GM13977 (cell line): ENCODE results near the gene APBA1.

ENCODE experiments used
- DNase-seq: peaks from one replicate; pipeline ENCODE4 v3.0.0; 2012; ENCODE audit warnings: low spot score
- CTCF ChIP-seq: IDR thresholded peaks from 2 replicates; pipeline ENCODE4 v1.5.1; 2012; ENCODE audit warnings: mild to moderate bottlenecking, control low read depth; ENCODE audit not compliant: insufficient read depth; ENCODE audit errors: extremely low read depth, missing control alignments
- in situ Hi-C: fragments of 300-500 bp; cut with MboI; formaldehyde crosslinking; loops from one replicate; pipeline ENCODE4 v1.12.0; 2022; ENCODE audit warnings: low sequenced_read_pairs, low pct_unique_long_range_greater_than_20kb, mixed read lengths, inconsistent platforms; ENCODE audit not compliant: unreplicated experiment

APBA1 gene

GRCh38 chr9:69649566-69650250 lies 22.5 kb downstream of the APBA1 start:
- no peak for TF ChIP-seq CTCF
- DNase-seq = no peak
- in situ Hi-C loops = no loop called here

- TF ChIP-seq CTCF = no peak
- DNase-seq = no peak
- in situ Hi-C loops = no loop called here
Observed at GRCh38 chr9:69647804-69648203, 24.4 kb downstream of the APBA1 start.

GRCh38 chr9:69646810-69647209 lies 25.4 kb downstream of the APBA1 start:
- no peak for DNase-seq
- TF ChIP-seq CTCF = no peak
- in situ Hi-C loops = no loop called here

GRCh38 chr9:69645488-69645887 lies 26.7 kb downstream of the APBA1 start:
- TF ChIP-seq CTCF = no peak
- no peak for DNase-seq
- in situ Hi-C loops = no loop called here

GRCh38 chr9:69643098-69643497 lies 29.1 kb downstream of the APBA1 start:
- in situ Hi-C loops = no loop called here

GRCh38 chr9:69637817-69638200 lies 34.4 kb downstream of the APBA1 start:
- TF ChIP-seq CTCF = no peak
- in situ Hi-C loops = no loop called here
- DNase-seq = no peak

More at GRCh38 chr9:69643098-69643497, 29.1 kb downstream of the APBA1 start:
- no peak for TF ChIP-seq CTCF
- no peak for DNase-seq

- DNase-seq = no peak
- in situ Hi-C loops = no loop called here
- TF ChIP-seq CTCF = no peak
Observed at GRCh38 chr9:69637193-69637816, 34.9 kb downstream of the APBA1 start.
